ENCODE results near the gene WIZ. TPM values are rescaled to one million over a fixed set of nuclear protein-coding genes. Genes with fewer than 3 reads are reported as not detected.

WIZ gene
- total and polyA plus RNA-seq, 2 of the 8 experiments (the other 6 are each of a cell fraction or from before 2014, with no cell fraction given) = 12.5 to 33.2 TPM

DNA sequence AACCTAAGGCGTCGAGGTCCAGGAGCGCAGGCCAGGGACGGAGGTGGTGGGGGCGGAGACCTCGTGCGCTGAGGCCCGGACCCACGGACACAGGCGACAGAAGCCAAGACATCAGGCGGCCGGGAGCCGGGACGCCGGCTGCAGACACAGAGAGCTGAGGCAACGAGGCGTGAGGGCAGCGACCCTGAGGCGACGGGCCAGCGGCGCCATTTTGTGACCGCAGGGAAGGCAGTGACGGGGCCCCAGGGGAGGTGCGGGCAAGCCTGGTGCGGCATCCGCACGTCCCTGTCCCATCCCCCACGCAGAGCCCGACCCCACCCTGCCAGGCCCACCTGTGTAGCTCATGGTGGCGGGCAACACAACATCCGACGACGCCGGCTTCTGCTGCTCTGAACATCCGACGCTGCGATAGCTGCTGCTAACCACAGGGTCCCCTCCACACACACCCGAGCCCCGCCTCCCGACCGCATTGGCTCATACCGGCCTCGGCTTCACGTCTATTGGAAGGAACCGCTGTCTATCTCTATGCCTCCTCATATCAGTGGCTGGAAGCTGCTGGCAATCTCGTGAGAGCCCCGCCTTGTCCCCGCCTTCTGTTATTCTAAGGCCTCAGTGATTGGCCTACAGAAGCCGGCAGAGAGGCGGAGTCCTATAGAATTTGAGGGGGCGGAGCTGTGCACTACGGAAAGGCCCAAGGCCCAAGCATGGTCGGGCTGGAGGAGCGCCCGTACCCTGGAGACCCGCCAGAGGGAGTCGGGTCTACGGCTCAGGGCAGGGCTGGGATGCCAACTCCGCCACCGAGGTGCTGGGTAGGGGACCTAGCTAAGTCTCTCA is 31.0 kb downstream of the WIZ start, which contains the start of gene AKAP8L:
AKAP8L (minus strand) TSS at position 410 of the 834 bp plus-strand sequence; CDS start at position 345, 65 bp downstream.
- ChIA-PET POLR2A (ENCODE audit: partially characterized antibody) (interaction anchor here (0.6 to 6.1 kb wide), 44 partner anchors 9 to 1036 kb away, joined by 3 to 71 read pairs (median 4); partner anchors contain the start of genes AKAP8 and WIZ), CTCF (ENCODE audit: partially characterized antibody) (interaction anchor here (0.7 to 5.1 kb wide), 31 partner anchors 8 to 321 kb away, joined by 3 to 48 read pairs (median 4); partner anchors contain the start of genes AKAP8 and WIZ)
- Histone ChIP-seq H3K79me2 (ENCODE audit: control insufficient read depth in 1 of 2, insufficient read depth in 2 of 2, low read length in 2 of 2) (peaks cover 34 to 48% of the 10 kb centered on the region in 2 experiments), H3K23me2 (ENCODE audit: low read depth, low read length) (peaks cover 4% of the 10 kb centered on the region; the same call in 1 of the 2 replicates), H3K27me3 (replicated peaks in 1 of 4; ENCODE audit: control insufficient read depth in 3 of 4, extremely low read depth in 1 of 4, insufficient read depth in 3 of 4, low read length in 3 of 4) (no peaks in the 10 kb centered on the region), H2BK12ac (ENCODE audit: low read depth, low read length) (0 out of 2 replicates have a peak within 1 kb of the TSS, but pooled peaks have one; percentile 50), H3K9ac (replicated peaks in 1 of 4; ENCODE audit: extremely low read depth in 1 of 4, low read depth in 3 of 4, low read length in 3 of 4) (peak within 1 kb of the TSS; percentile 83 to 99 (median 92)), H4K5ac (ENCODE audit: insufficient read length, low read depth, low read length) (peak within 1 kb of the TSS; percentile 82), H3K4ac (replicated peaks; ENCODE audit: insufficient read length, low read depth, low read length) (peak within 1 kb of the TSS; percentile 80), H2BK5ac (ENCODE audit: low read depth, low read length) (peak within 1 kb of the TSS; percentile 97), H3K9me3 (ENCODE audit: insufficient read depth in 2 of 2, low read depth in 1 of 2, low read length in 1 of 2) (peaks cover 3 to 4% of the 10 kb centered on the region in 2 experiments; a peak in 1 of 4 replicates), H2BK20ac (ENCODE audit: low read length) (no peak within 1 kb of the TSS), H3K4me1 (replicated peaks in 1 of 4; ENCODE audit: control insufficient read depth in 3 of 4, insufficient read depth in 4 of 4, low read length in 3 of 4) (peaks cover 0 to 4% (median 3%) of the 10 kb centered on the region in 4 experiments; a peak in 5 of 7 replicates), H4K91ac (replicated peaks; ENCODE audit: insufficient read length, low read length) (peak within 1 kb of the TSS; percentile 99), H2BK120ac (replicated peaks; ENCODE audit: low read depth, low read length) (no peak within 1 kb of the TSS), H2BK15ac (ENCODE audit: low read length) (peak within 1 kb of the TSS; percentile 95; the same call in 1 of the 2 replicates), H3K14ac (ENCODE audit: insufficient read length) (no peak within 1 kb of the TSS), H4K8ac (ENCODE audit: extremely low read depth, insufficient read depth, low read length) (peak within 1 kb of the TSS; percentile 97; the same call in 1 of the 2 replicates), H2AK5ac (ENCODE audit: low read depth, low read length) (no peak within 1 kb of the TSS), H4K20me1 (replicated peaks in 1 of 2; ENCODE audit: control insufficient read depth in 1 of 2, insufficient read depth in 2 of 2, low read length in 2 of 2) (peaks cover 5 to 8% of the 10 kb centered on the region in 2 experiments), H3K56ac (replicated peaks; ENCODE audit: insufficient read length, low read depth, low read length) (peak within 1 kb of the TSS; percentile 89), H3K4me3 (ENCODE audit: extremely low read depth in 1 of 4, insufficient read depth in 2 of 4, low read depth in 3 of 4, low read length in 4 of 4) (peak within 1 kb of the TSS; percentile 85 to 98 (median 96)), H3K23ac (ENCODE audit: insufficient read length) (no peak within 1 kb of the TSS), H3K36me3 (ENCODE audit: control insufficient read depth in 2 of 4, insufficient read depth in 4 of 4, low read length in 3 of 4) (peaks cover 0 to 20% (median 12%) of the 10 kb centered on the region in 4 experiments; a peak in 5 of 8 replicates), H3K27ac (ENCODE audit: low read depth, low read length) (peak within 1 kb of the TSS; percentile 97), H3K4me2 (ENCODE audit: insufficient read depth in 1 of 2, low read depth in 2 of 2, low read length in 2 of 2) (peak within 1 kb of the TSS; percentile 76 to 97), H3K79me1 (ENCODE audit: low read depth, low read length) (peaks cover 5% of the 10 kb centered on the region), H2AFZ (ENCODE audit: low read length) (no peak within 1 kb of the TSS), H3K18ac (ENCODE audit: extremely low read depth, low read length) (peak within 1 kb of the TSS; percentile 95)
- peak; percentile 74 for FAIRE-seq
- WGBS, 2 experiments (ENCODE audit: extremely low coverage in 1 of 2, insufficient coverage in 1 of 2, insufficient read length in 1 of 2, insufficient replicate concordance in 2 of 2, low coverage in 1 of 2, low lambda C conversion rate in 2 of 2, missing lambda C conversion rate in 1 of 2) = 1% methylated on average over 54 of the region's 61 CpGs; no CpG with 5 or more reads in 1 of the 2 experiments
- peak; percentile 96 to 99 for DNase-seq (ENCODE audit: low read depth in 1 of 2, low spot score in 2 of 2)
- TF ChIP-seq RXRA (IDR thresholded peaks at IDR 0.05; ENCODE audit: insufficient read depth, low read depth, low read length) (no peak), KDM4A (IDR thresholded peaks at IDR 0.05; ENCODE audit: low read depth, low read length, severe bottlenecking) (peak; percentile 36), CREB1 (IDR thresholded peaks at IDR 0.05) (0 out of 2 replicates have a peak, but pooled peaks have one; percentile 18), HDAC6 (IDR thresholded peaks at IDR 0.05; ENCODE audit: low read depth, low read length) (no peak)

All from H1 (cell line).